SJCRH30 (cell line): ENCODE data around the gene KCNG1. TPM values are rescaled to one million over a fixed set of nuclear protein-coding genes. Genes with fewer than 3 reads are reported as not detected.

Source experiments
- DNase-seq, 2 experiments: peaks; one replicate each; pipeline ENCODE4 v3.0.0-alpha.2; 2015 to 2020
- H3K27ac ChIP-seq: fragments of 250-450 bp; sonication (Bioruptor Pico); 2 replicates; pipeline ENCODE4 v1.5.1; 2020; ENCODE audit warnings: mild to moderate bottlenecking, moderate library complexity
- H3K27me3 ChIP-seq: fragments of 250-450 bp; sonication (Bioruptor Pico); 2 replicates; pipeline ENCODE4 v1.5.1; 2020; ENCODE audit warnings: mild to moderate bottlenecking, moderate library complexity
- H3K36me3 ChIP-seq: fragments of 250-450 bp; sonication (Bioruptor Pico); 2 replicates; pipeline ENCODE4 v1.5.1; 2020; ENCODE audit warnings: mild to moderate bottlenecking, moderate library complexity
- H3K4me1 ChIP-seq: fragments of 250-450 bp; sonication (Bioruptor Pico); 2 replicates; pipeline ENCODE4 v1.5.1; 2020; ENCODE audit warnings: mild to moderate bottlenecking, moderate library complexity
- H3K4me3 ChIP-seq: fragments of 250-450 bp; sonication (Bioruptor Pico); 2 replicates; pipeline ENCODE4 v1.5.1; 2020; ENCODE audit warnings: mild to moderate bottlenecking, moderate library complexity
- H3K9me3 ChIP-seq: fragments of 250-450 bp; sonication (Bioruptor Pico); replicated peaks from 2 replicates; pipeline ENCODE4 v1.5.1; 2020; ENCODE audit warnings: mild to moderate bottlenecking, moderate library complexity
- total RNA-seq: library from RNA; depleted of rRNA; stranded (reverse); fragments of >200 nt; shearing (Covaris generic); gene quantifications from 2 replicates; pipeline ENCODE4 v1.2.3, GENCODE V29; 2014

The KCNG1 gene
- total RNA-seq, 1 experiment from 2014 or later, result 9.3 TPM

- no peak for DNase-seq
- Histone ChIP-seq H3K27ac (no peak overlapping the region), H3K4me3 (no peak overlapping the region), H3K27me3 (no peaks in the 10 kb centered on the region), H3K36me3 (no peaks in the 10 kb centered on the region), H3K4me1 (no peaks in the 10 kb centered on the region), H3K9me3 (no peaks in the 10 kb centered on the region)
Measured at GRCh38 chr20:51010932-51011331, 12.0 kb downstream of the KCNG1 start.

GRCh38 chr20:51010043-51010365 lies 12.9 kb downstream of the KCNG1 start:
- H3K4me3 ChIP-seq, result no peak overlapping the region
- H3K27me3 ChIP-seq, result no peaks in the 10 kb centered on the region
- no peak overlapping the region for H3K27ac ChIP-seq
- no peaks in the 10 kb centered on the region for H3K9me3 ChIP-seq
- H3K4me1 ChIP-seq, result no peaks in the 10 kb centered on the region
- no peaks in the 10 kb centered on the region for H3K36me3 ChIP-seq
- DNase-seq, result no peak

- no peak overlapping the region for H3K27ac ChIP-seq
- H3K36me3 ChIP-seq, result no peaks in the 10 kb centered on the region
- H3K4me1 ChIP-seq, result no peaks in the 10 kb centered on the region
- H3K9me3 ChIP-seq, result no peaks in the 10 kb centered on the region
- H3K4me3 ChIP-seq, result no peak overlapping the region
- DNase-seq, result no peak
- H3K27me3 ChIP-seq, result no peaks in the 10 kb centered on the region
Measured at GRCh38 chr20:51009303-51010042, 13.4 kb downstream of the KCNG1 start.

- no peaks in the 10 kb centered on the region for H3K36me3 ChIP-seq
- no peak overlapping the region for H3K4me3 ChIP-seq
- H3K27me3 ChIP-seq, result no peaks in the 10 kb centered on the region
- H3K9me3 ChIP-seq, result no peaks in the 10 kb centered on the region
- no peak for DNase-seq
- H3K4me1 ChIP-seq, result no peaks in the 10 kb centered on the region
- H3K27ac ChIP-seq, result no peak overlapping the region
Measured at GRCh38 chr20:51008718-51009117, 14.2 kb downstream of the KCNG1 start.

GRCh38 chr20:51005214-51005613 lies 17.7 kb downstream of the KCNG1 start:
- no peak for DNase-seq
- Histone ChIP-seq H3K27me3 (no peaks in the 10 kb centered on the region; the same call in 1 of the 2 replicates), H3K36me3 (no peaks in the 10 kb centered on the region), H3K4me3 (no peak overlapping the region), H3K4me1 (no peaks in the 10 kb centered on the region), H3K9me3 (no peaks in the 10 kb centered on the region), H3K27ac (no peak overlapping the region)

GRCh38 chr20:51004781-51005180 lies 18.1 kb downstream of the KCNG1 start:
- Histone ChIP-seq H3K36me3 (no peaks in the 10 kb centered on the region), H3K4me1 (no peaks in the 10 kb centered on the region), H3K4me3 (no peak overlapping the region), H3K27ac (no peak overlapping the region), H3K9me3 (no peaks in the 10 kb centered on the region), H3K27me3 (peaks cover 2% of the 10 kb centered on the region; the same call in 1 of the 2 replicates)
- DNase-seq, result no peak

GRCh38 chr20:51004305-51004727 lies 18.6 kb downstream of the KCNG1 start:
- Histone ChIP-seq H3K4me1 (no peaks in the 10 kb centered on the region), H3K27ac (no peak overlapping the region), H3K4me3 (no peak overlapping the region), H3K9me3 (no peaks in the 10 kb centered on the region), H3K36me3 (no peaks in the 10 kb centered on the region), H3K27me3 (peaks cover 2% of the 10 kb centered on the region; the same call in 1 of the 2 replicates)
- DNase-seq, result no peak

- Histone ChIP-seq H3K9me3 (no peaks in the 10 kb centered on the region), H3K36me3 (no peaks in the 10 kb centered on the region), H3K27me3 (peaks cover 4% of the 10 kb centered on the region; the same call in 1 of the 2 replicates), H3K4me1 (no peaks in the 10 kb centered on the region), H3K4me3 (no peak overlapping the region), H3K27ac (no peak overlapping the region)
- DNase-seq, result no peak
Measured at GRCh38 chr20:51003753-51004152, 19.2 kb downstream of the KCNG1 start.

GRCh38 chr20:51002633-51003032 lies 20.3 kb downstream of the KCNG1 start:
- Histone ChIP-seq H3K27me3 (peaks cover 13% of the 10 kb centered on the region), H3K36me3 (no peaks in the 10 kb centered on the region), H3K9me3 (no peaks in the 10 kb centered on the region), H3K4me3 (no peak overlapping the region), H3K27ac (no peak overlapping the region), H3K4me1 (no peaks in the 10 kb centered on the region)
- DNase-seq, result no peak

- no peak overlapping the region for H3K27ac ChIP-seq
- no peaks in the 10 kb centered on the region for H3K4me1 ChIP-seq
- no peak for DNase-seq
- no peaks in the 10 kb centered on the region for H3K9me3 ChIP-seq
- no peaks in the 10 kb centered on the region for H3K36me3 ChIP-seq
- peaks cover 13% of the 10 kb centered on the region for H3K27me3 ChIP-seq
- H3K4me3 ChIP-seq, result no peak overlapping the region
Measured at GRCh38 chr20:51001430-51002265, 21.3 kb downstream of the KCNG1 start.

GRCh38 chr20:50999355-50999754 lies 23.6 kb downstream of the KCNG1 start:
- Histone ChIP-seq H3K4me1 (no peaks in the 10 kb centered on the region), H3K9me3 (no peaks in the 10 kb centered on the region), H3K27me3 (peaks cover 13% of the 10 kb centered on the region), H3K4me3 (no peak overlapping the region), H3K36me3 (no peaks in the 10 kb centered on the region), H3K27ac (no peak overlapping the region)
- DNase-seq, result no peak

GRCh38 chr20:50996901-50997865 lies 25.7 kb downstream of the KCNG1 start:
- no peak overlapping the region for H3K4me3 ChIP-seq
- no peaks in the 10 kb centered on the region for H3K9me3 ChIP-seq
- peaks cover 13% of the 10 kb centered on the region for H3K27me3 ChIP-seq
- H3K4me1 ChIP-seq, result no peaks in the 10 kb centered on the region
- no peak overlapping the region for H3K27ac ChIP-seq
- H3K36me3 ChIP-seq, result no peaks in the 10 kb centered on the region
- DNase-seq, result no peak

- peaks cover 13% of the 10 kb centered on the region for H3K27me3 ChIP-seq
- no peaks in the 10 kb centered on the region for H3K9me3 ChIP-seq
- no peaks in the 10 kb centered on the region for H3K36me3 ChIP-seq
- no peaks in the 10 kb centered on the region for H3K4me1 ChIP-seq
- no peak overlapping the region for H3K27ac ChIP-seq
- DNase-seq, result no peak
- H3K4me3 ChIP-seq, result no peak overlapping the region
Measured at GRCh38 chr20:50995506-50995905, 27.4 kb downstream of the KCNG1 start.

- Histone ChIP-seq H3K27ac (no peak overlapping the region), H3K4me1 (no peaks in the 10 kb centered on the region), H3K27me3 (peaks cover 16% of the 10 kb centered on the region), H3K36me3 (no peaks in the 10 kb centered on the region), H3K4me3 (no peak overlapping the region), H3K9me3 (no peaks in the 10 kb centered on the region)
- DNase-seq, result no peak
Measured at GRCh38 chr20:50993876-50994275, 29.0 kb downstream of the KCNG1 start.
